SK-N-SH (cell line): Measurements from ENCODE around the gene NSUN4. TPM values are rescaled to one million over a fixed set of nuclear protein-coding genes. Genes with fewer than 3 reads are reported as not detected.

ENCODE experiments used
- CTCF ChIA-PET: fragments of 300-600, 350-600 bp; formaldehyde crosslinking; extraction: SDS; loops from one replicate; lab custom pipeline; 2021; lab: Yijun Ruan, JAX
- POLR2A ChIA-PET: fragments of 350-600 bp; sonication (Branson Sonifier 250); formaldehyde crosslinking; extraction: SDS; loops from one replicate; lab custom pipeline; 2020; ENCODE audit warnings: antibody characterized with exemption, inconsistent platforms; lab: Yijun Ruan, JAX
- DNase-seq: peaks from one replicate; pipeline ENCODE4 v3.0.0; 2012
- H2AFZ ChIP-seq: fragments of 200-600 bp; sonication (generic); 2 replicates; pipeline ENCODE4 v1.8.1; 2016; ENCODE audit warnings: antibody characterized with exemption, mild to moderate bottlenecking, low read depth
- H3F3A ChIP-seq: fragments of 200-600 bp; sonication (generic); replicated peaks from 2 replicates; pipeline ENCODE3; 2016; ENCODE audit warnings: antibody characterized with exemption, mild to moderate bottlenecking; ENCODE audit not compliant: insufficient read depth
- H3K27ac ChIP-seq, 2 experiments: fragments of 200-500 bp in 1 of 2; fragments of 200-600 bp in 1 of 2; sonication (Bioruptor generic) in 1 of 2; sonication (generic), shearing (Covaris generic) in 1 of 2; 2 replicates each; pipeline versions ENCODE4 v1.5.1 to v1.6.1; 2014 to 2016; ENCODE audit warnings: low read depth in 2 of 2, inconsistent platforms in 1 of 2, low read length in 1 of 2, mild to moderate bottlenecking in 1 of 2, mixed read lengths in 1 of 2
- H3K27me3 ChIP-seq: fragments of 200-600 bp; sonication (generic), shearing (Covaris generic); 2 replicates; pipeline ENCODE4 v1.6.1; 2016; ENCODE audit warnings: mixed run types; ENCODE audit not compliant: insufficient read depth
- H3K36me3 ChIP-seq, 2 experiments: fragments of 200-500 bp in 1 of 2; fragments of 200-600 bp in 1 of 2; sonication (Bioruptor generic) in 1 of 2; sonication (generic) in 1 of 2; replicated peaks in 1 of 2; 2 replicates each; pipeline versions ENCODE3 to v1.5.1; 2014 to 2016; ENCODE audit warnings: low read length in 1 of 2, mild to moderate bottlenecking in 1 of 2; ENCODE audit not compliant: insufficient read depth in 2 of 2, control insufficient read depth in 1 of 2
- H3K4me1 ChIP-seq, 2 experiments: fragments of 200-500 bp in 1 of 2; fragments of 200-600 bp in 1 of 2; sonication (Bioruptor generic) in 1 of 2; sonication (generic), shearing (Covaris generic) in 1 of 2; 2 replicates each; pipeline versions ENCODE4 v1.5.1 to v1.6.1; 2014 to 2016; ENCODE audit warnings: low read depth in 1 of 2, low read length in 1 of 2, mixed run types in 1 of 2; ENCODE audit not compliant: insufficient read depth in 2 of 2, control insufficient read depth in 1 of 2
- H3K4me2 ChIP-seq: fragments of 200-600 bp; sonication (generic), shearing (Covaris generic); 2 replicates; pipeline ENCODE4 v1.6.1; 2017; ENCODE audit warnings: mixed run types
- H3K4me3 ChIP-seq, 2 experiments: fragments of 200-500 bp in 1 of 2; fragments of 200-600 bp in 1 of 2; sonication (Bioruptor generic) in 1 of 2; sonication (generic), shearing (Covaris generic) in 1 of 2; 2 replicates each; pipeline versions ENCODE4 v1.5.1 to v1.8.1; 2014 to 2016; ENCODE audit warnings: low read depth in 2 of 2, inconsistent platforms in 1 of 2, low read length in 1 of 2, mild to moderate bottlenecking in 1 of 2, mixed read lengths in 1 of 2, moderate library complexity in 1 of 2
- H3K79me2 ChIP-seq: fragments of 200-600 bp; sonication (generic); 2 replicates; pipeline ENCODE4 v1.8.1; 2017; ENCODE audit warnings: mild to moderate bottlenecking; ENCODE audit not compliant: insufficient read depth
- H3K9ac ChIP-seq: fragments of 200-600 bp; sonication (generic); 2 replicates; pipeline ENCODE4 v1.6.1; 2017; ENCODE audit warnings: mixed run types
- H3K9me2 ChIP-seq: fragments of 200-600 bp; sonication (generic); 2 replicates; pipeline ENCODE4 v1.6.1; 2017; ENCODE audit warnings: mixed run types
- H3K9me3 ChIP-seq: fragments of 200-600 bp; sonication (generic); 2 replicates; pipeline ENCODE4 v1.6.1; 2017; ENCODE audit warnings: mixed run types, mild to moderate bottlenecking, moderate library complexity
- H4K20me1 ChIP-seq: fragments of 200-600 bp; sonication (generic); 2 replicates; pipeline ENCODE4 v1.6.1; 2017; ENCODE audit warnings: mild to moderate bottlenecking, mixed run types; ENCODE audit not compliant: insufficient read depth
- CHD2 ChIP-seq: fragments of 150-350 bp; IDR thresholded peaks from 2 replicates; pipeline ENCODE4 v1.6.1; 2018; ENCODE audit warnings: low read length; ENCODE audit not compliant: partially characterized antibody
- ELF1 ChIP-seq: IDR thresholded peaks from 2 replicates; pipeline ENCODE4 v1.4.0; 2012
- EP300 ChIP-seq, 2 experiments: IDR thresholded peaks; 2 replicates each; pipeline versions ENCODE4 v1.4.0 to v1.6.1; 2012; ENCODE audit warnings: borderline replicate concordance in 1 of 2, low read depth in 1 of 2, low read length in 1 of 2
- EZH2phosphoT487 ChIP-seq: fragments of 200-600 bp; sonication (generic); IDR thresholded peaks from 2 replicates; pipeline ENCODE4 v1.6.1; 2017; ENCODE audit warnings: low read depth, mixed run types, mild to moderate bottlenecking, antibody characterized with exemption, moderate library complexity, borderline replicate concordance
- FOSL2 ChIP-seq: IDR thresholded peaks from 2 replicates; pipeline ENCODE4 v1.4.0; 2012; ENCODE audit warnings: low read depth, mild to moderate bottlenecking, moderate library complexity, borderline replicate concordance
- FOXJ3 ChIP-seq: sonication (generic); formaldehyde crosslinking; IDR thresholded peaks from 2 replicates; pipeline ENCODE4 v1.5.1; 2020; ENCODE audit warnings: mild to moderate bottlenecking, missing genetic modification reagents
- GABPA ChIP-seq: IDR thresholded peaks from 2 replicates; pipeline ENCODE4 v1.4.0; 2012; ENCODE audit warnings: low read depth, mild to moderate bottlenecking
- NFIC ChIP-seq: IDR thresholded peaks from 2 replicates; pipeline ENCODE4 v1.4.0; 2012; ENCODE audit warnings: borderline replicate concordance
- POLR2AphosphoS5 ChIP-seq: IDR thresholded peaks from 2 replicates; pipeline ENCODE4 v1.6.1; 2012; ENCODE audit warnings: low read depth, low read length
- RAD21 ChIP-seq: IDR thresholded peaks from 2 replicates; pipeline ENCODE4 v1.6.1; 2012; ENCODE audit warnings: mild to moderate bottlenecking, low read length
- RCOR1 ChIP-seq: fragments of 150-350 bp; IDR thresholded peaks from 2 replicates; pipeline ENCODE4 v1.6.1; 2017; ENCODE audit warnings: antibody characterized with exemption, low read length
- RFX5 ChIP-seq: IDR thresholded peaks from 2 replicates; pipeline ENCODE4 v1.6.1; 2012; ENCODE audit warnings: mild to moderate bottlenecking, improper control_type of control experiment, low read length
- RXRA ChIP-seq: IDR thresholded peaks from 2 replicates; pipeline ENCODE4 v1.4.0; 2012; ENCODE audit warnings: low read depth, mild to moderate bottlenecking, borderline replicate concordance
- SIN3A ChIP-seq: IDR thresholded peaks from 2 replicates; pipeline ENCODE4 v1.6.1; 2012; ENCODE audit warnings: low read depth, mild to moderate bottlenecking, low read length, moderate library complexity, borderline replicate concordance
- TAF1 ChIP-seq: IDR thresholded peaks from 2 replicates; pipeline ENCODE4 v1.6.1; 2012; ENCODE audit warnings: low read depth, mild to moderate bottlenecking, low read length, moderate library complexity, borderline replicate concordance
- TCF12 ChIP-seq: IDR thresholded peaks from 2 replicates; pipeline ENCODE4 v1.4.0; 2012
- TEAD4 ChIP-seq: IDR thresholded peaks from 2 replicates; pipeline ENCODE4 v1.4.0; 2012; ENCODE audit warnings: mild to moderate bottlenecking, borderline replicate concordance; ENCODE audit not compliant: insufficient read depth
- YY1 ChIP-seq: IDR thresholded peaks from 2 replicates; pipeline ENCODE4 v1.4.0; 2012; ENCODE audit warnings: low read depth, mild to moderate bottlenecking
- polyA plus RNA-seq, 3 experiments: library from polyadenylated mRNA; depleted of rRNA; stranded (reverse); fragments of >200 nt; gene quantifications; 2 replicates each; pipeline ENCODE4 v1.2.3, GENCODE V29; 2012
- TF ChIP-seq, protein P1 (sequence below): fragments of 200-600 bp; sonication (generic); IDR thresholded peaks from 2 replicates; pipeline ENCODE4 v1.6.1; 2017; ENCODE audit warnings: antibody characterized with exemption, mild to moderate bottlenecking, moderate library complexity
- TF ChIP-seq, protein P2 (sequence below): fragments of 150-350 bp; IDR thresholded peaks from 2 replicates; pipeline ENCODE4 v1.6.1; 2016; ENCODE audit warnings: mild to moderate bottlenecking, low read depth, low read length
- TF ChIP-seq, protein P3 (sequence below): fragments of 150-350 bp; IDR thresholded peaks from 2 replicates; pipeline ENCODE4 v1.6.1; 2017; ENCODE audit warnings: antibody characterized with exemption, low read length, low read depth, borderline replicate concordance
- TF ChIP-seq, protein P4 (sequence below): IDR thresholded peaks from 2 replicates; pipeline ENCODE4 v1.4.0; 2012; ENCODE audit warnings: low read depth, borderline replicate concordance

Gene NSUN4
- polyA plus RNA-seq, 1 of the 3 experiments (the other 2 are of a cell fraction) = 14.7 TPM

DNA sequence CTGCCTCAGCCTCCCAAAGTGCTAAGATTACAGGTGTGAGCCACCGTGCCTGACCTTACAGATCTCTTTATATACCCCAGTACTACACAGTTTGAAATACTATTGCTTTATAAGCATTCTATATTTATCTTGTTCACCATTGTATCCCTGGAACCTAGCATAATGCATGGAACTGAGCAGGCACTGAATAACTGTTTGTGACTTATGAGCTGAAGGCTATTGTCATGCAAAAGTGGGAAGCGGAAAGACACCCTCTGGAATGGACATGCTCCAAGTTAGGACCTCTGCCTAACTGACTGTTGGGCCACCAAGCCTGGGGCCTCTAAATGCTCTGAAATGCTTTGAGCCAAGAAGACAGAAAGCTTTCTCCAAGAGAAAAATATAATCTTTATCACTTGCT, 45.3 kb upstream of the NSUN4 start (continued):
- no peak for TF ChIP-seq FOXJ3 (CRISPR knock-in tag)
- no peak for TF ChIP-seq EP300 (IDR thresholded peaks at IDR 0.05; ENCODE audit: borderline replicate concordance in 1 of 2, low read depth in 1 of 2, low read length in 1 of 2)
- TF ChIP-seq ELF1 = no peak

DNA sequence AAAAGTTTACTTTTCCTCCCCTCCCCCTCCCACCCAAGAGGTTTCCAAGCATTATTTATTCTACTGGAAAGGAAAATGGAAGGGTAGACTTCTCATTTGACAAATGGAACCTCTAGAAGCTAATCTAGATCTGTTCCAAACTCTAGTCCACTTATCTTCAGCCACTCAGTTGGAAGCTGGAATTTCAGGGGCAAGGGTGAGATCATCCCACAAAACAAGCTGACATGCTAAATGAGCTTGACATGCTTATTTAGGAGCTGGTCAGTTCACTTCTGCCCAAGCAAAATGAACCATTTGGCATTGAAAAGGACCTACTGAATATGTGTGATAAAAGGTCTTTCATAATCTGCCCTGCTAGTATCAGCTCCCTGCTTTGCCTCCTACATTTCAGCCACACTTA, 42.2 kb upstream of the NSUN4 start:
- no peak overlapping the region for H2AFZ ChIP-seq
- TF ChIP-seq TEAD4 (no peak), TAF1 (no peak), GABPA (no peak), RCOR1 (no peak), YY1 (no peak), FOSL2 (no peak), SIN3A (no peak), RXRA (no peak), EZH2phosphoT487 (no peak), NFIC (no peak), TCF12 (no peak), POLR2AphosphoS5 (no peak), RAD21 (no peak), CHD2 (no peak), RFX5 (no peak), FOXJ3 (CRISPR knock-in tag) (no peak)
- TF ChIP-seq, protein P1, sequence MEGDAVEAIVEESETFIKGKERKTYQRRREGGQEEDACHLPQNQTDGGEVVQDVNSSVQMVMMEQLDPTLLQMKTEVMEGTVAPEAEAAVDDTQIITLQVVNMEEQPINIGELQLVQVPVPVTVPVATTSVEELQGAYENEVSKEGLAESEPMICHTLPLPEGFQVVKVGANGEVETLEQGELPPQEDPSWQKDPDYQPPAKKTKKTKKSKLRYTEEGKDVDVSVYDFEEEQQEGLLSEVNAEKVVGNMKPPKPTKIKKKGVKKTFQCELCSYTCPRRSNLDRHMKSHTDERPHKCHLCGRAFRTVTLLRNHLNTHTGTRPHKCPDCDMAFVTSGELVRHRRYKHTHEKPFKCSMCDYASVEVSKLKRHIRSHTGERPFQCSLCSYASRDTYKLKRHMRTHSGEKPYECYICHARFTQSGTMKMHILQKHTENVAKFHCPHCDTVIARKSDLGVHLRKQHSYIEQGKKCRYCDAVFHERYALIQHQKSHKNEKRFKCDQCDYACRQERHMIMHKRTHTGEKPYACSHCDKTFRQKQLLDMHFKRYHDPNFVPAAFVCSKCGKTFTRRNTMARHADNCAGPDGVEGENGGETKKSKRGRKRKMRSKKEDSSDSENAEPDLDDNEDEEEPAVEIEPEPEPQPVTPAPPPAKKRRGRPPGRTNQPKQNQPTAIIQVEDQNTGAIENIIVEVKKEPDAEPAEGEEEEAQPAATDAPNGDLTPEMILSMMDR = no peak
- TF ChIP-seq, protein P2, sequence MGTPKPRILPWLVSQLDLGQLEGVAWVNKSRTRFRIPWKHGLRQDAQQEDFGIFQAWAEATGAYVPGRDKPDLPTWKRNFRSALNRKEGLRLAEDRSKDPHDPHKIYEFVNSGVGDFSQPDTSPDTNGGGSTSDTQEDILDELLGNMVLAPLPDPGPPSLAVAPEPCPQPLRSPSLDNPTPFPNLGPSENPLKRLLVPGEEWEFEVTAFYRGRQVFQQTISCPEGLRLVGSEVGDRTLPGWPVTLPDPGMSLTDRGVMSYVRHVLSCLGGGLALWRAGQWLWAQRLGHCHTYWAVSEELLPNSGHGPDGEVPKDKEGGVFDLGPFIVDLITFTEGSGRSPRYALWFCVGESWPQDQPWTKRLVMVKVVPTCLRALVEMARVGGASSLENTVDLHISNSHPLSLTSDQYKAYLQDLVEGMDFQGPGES = no peak
- TF ChIP-seq, protein P3, sequence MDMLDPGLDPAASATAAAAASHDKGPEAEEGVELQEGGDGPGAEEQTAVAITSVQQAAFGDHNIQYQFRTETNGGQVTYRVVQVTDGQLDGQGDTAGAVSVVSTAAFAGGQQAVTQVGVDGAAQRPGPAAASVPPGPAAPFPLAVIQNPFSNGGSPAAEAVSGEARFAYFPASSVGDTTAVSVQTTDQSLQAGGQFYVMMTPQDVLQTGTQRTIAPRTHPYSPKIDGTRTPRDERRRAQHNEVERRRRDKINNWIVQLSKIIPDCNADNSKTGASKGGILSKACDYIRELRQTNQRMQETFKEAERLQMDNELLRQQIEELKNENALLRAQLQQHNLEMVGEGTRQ = no peak
- TF ChIP-seq, protein P4, sequence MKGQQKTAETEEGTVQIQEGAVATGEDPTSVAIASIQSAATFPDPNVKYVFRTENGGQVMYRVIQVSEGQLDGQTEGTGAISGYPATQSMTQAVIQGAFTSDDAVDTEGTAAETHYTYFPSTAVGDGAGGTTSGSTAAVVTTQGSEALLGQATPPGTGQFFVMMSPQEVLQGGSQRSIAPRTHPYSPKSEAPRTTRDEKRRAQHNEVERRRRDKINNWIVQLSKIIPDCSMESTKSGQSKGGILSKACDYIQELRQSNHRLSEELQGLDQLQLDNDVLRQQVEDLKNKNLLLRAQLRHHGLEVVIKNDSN = no peak
- DNase-seq = no peak
- H3K36me3 ChIP-seq = peaks cover 29 to 39% of the 10 kb centered on the region in 2 experiments
- ChIA-PET POLR2A (no interaction called here), CTCF (interaction anchor here (1.3 kb wide), 1 partner anchor 17 kb away, joined by 3 read pairs; no protein-coding TSS in a partner anchor)
- no peaks in the 10 kb centered on the region for H3K9me2 ChIP-seq
- H3K9me3 ChIP-seq = no peaks in the 10 kb centered on the region
- H3K4me1 ChIP-seq = peaks cover 8 to 11% of the 10 kb centered on the region in 2 experiments
- no peak overlapping the region for H3K27ac ChIP-seq
- H3K27me3 ChIP-seq = no peaks in the 10 kb centered on the region
- H3K4me3 ChIP-seq = no peak overlapping the region
- no peak overlapping the region for H3K4me2 ChIP-seq
- H3K79me2 ChIP-seq = peaks cover 64% of the 10 kb centered on the region
- no peak overlapping the region for H3K9ac ChIP-seq
- H4K20me1 ChIP-seq = no peaks in the 10 kb centered on the region; the same call in none of the 2 replicates
- peaks cover 6% of the 10 kb centered on the region for H3F3A ChIP-seq
